GM23248 (cell line): ENCODE results near the gene EVC.

Source experiments
- EZH2 ChIP-seq: fragments of 200-600 bp; sonication (generic); IDR thresholded peaks from 2 replicates; pipeline ENCODE4 v1.6.1; 2018; ENCODE audit warnings: antibody characterized with exemption, mild to moderate bottlenecking; ENCODE audit not compliant: insufficient read depth, poor library complexity, severe bottlenecking
- EZH2phosphoT487 ChIP-seq: fragments of 200-600 bp; sonication (generic); IDR thresholded peaks from 2 replicates; pipeline ENCODE4 v1.6.1; 2018; ENCODE audit warnings: antibody characterized with exemption, moderate library complexity, mild to moderate bottlenecking, low read depth; ENCODE audit not compliant: insufficient read depth

- TF ChIP-seq EZH2 (no peak), EZH2phosphoT487 (no peak)
These were observed 48.4 kb upstream of the EVC start for GRCh38 chr4:5662555-5662954.
